ENCODE measurements around the gene MKI67. TPM values are rescaled to one million over a fixed set of nuclear protein-coding genes. Genes with fewer than 3 reads are reported as not detected.

Gene MKI67
- total and polyA plus RNA-seq, 10 of the 15 experiments (the other 5 are each of a cell fraction or from before 2014, with no cell fraction given), result 22.3 to 183 (median 82.9) TPM

DNA sequence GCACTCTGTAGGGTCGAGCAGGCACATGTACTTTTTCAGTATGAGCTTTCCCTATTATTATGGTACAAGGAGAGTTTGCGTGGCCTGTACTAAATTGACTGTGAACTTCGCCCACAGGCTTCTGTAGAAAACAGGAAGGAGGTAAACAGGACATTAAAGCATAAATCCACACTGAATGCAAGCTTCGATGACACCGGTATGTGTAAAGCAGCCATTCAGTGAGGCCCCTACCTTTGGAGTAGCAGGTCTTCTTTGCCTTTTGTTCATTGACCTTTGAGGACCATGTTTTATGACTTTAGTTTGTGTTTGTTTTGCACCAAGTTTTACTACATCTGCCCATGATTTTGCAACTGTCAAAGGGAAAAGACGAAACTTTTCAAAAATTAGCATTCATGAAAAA is 14.5 kb downstream of the MKI67 start:
- WGBS (ENCODE audit: insufficient coverage, insufficient replicate concordance, low lambda C conversion rate, missing lambda C conversion rate), result 85% methylated on average over 6 of the region's 6 CpGs
- POLR2A ChIA-PET, result no interaction called here
- CTCF ChIA-PET, result interaction anchor here (1.5 kb wide), 1 partner anchor 11 kb away, joined by 5 read pairs; no protein-coding TSS in a partner anchor

More for the DNA sequence above, 14.5 kb downstream of the MKI67 start:
- Histone ChIP-seq H3K9me3 (replicated peaks; ENCODE audit: control insufficient read depth, insufficient read depth, low read length) (no peaks in the 10 kb centered on the region), H3K4me3 (no peak overlapping the region), H3K27ac (ENCODE audit: control insufficient read depth, insufficient read depth) (no peak overlapping the region), H3K4me2 (ENCODE audit: control insufficient read depth, insufficient read depth) (no peak overlapping the region), H4K20me1 (ENCODE audit: control insufficient read depth, insufficient read depth) (no peaks in the 10 kb centered on the region), H3K4me1 (ENCODE audit: control insufficient read depth, insufficient read depth, low read length) (no peaks in the 10 kb centered on the region), H3K79me2 (ENCODE audit: control insufficient read depth, insufficient read depth, low read length) (peaks cover 9% of the 10 kb centered on the region), H2AFZ (ENCODE audit: control insufficient read depth, low read depth, low read length) (no peak overlapping the region), H3K9ac (ENCODE audit: control insufficient read depth, insufficient read depth, low read length) (no peak overlapping the region), H3K27me3 (replicated peaks in 1 of 2; ENCODE audit: control insufficient read depth in 2 of 2, insufficient read depth in 2 of 2, low read length in 1 of 2) (no peaks in the 10 kb centered on the region), H3K36me3 (ENCODE audit: control insufficient read depth in 2 of 2, insufficient read depth in 2 of 2, low read length in 1 of 2) (peaks cover 52 to 69% of the 10 kb centered on the region in 2 experiments)
- TF ChIP-seq, protein P1, sequence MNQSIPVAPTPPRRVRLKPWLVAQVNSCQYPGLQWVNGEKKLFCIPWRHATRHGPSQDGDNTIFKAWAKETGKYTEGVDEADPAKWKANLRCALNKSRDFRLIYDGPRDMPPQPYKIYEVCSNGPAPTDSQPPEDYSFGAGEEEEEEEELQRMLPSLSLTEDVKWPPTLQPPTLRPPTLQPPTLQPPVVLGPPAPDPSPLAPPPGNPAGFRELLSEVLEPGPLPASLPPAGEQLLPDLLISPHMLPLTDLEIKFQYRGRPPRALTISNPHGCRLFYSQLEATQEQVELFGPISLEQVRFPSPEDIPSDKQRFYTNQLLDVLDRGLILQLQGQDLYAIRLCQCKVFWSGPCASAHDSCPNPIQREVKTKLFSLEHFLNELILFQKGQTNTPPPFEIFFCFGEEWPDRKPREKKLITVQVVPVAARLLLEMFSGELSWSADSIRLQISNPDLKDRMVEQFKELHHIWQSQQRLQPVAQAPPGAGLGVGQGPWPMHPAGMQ (IDR thresholded peaks at IDR 0.05; ENCODE audit: borderline replicate concordance), result no peak
- TF ChIP-seq STAT1 (conservative IDR thresholded peaks at IDR 0.05), result no peak
- TF ChIP-seq ASH2L (IDR thresholded peaks at IDR 0.05; ENCODE audit: borderline replicate concordance, low read depth), result no peak
- TF ChIP-seq MYC (IDR thresholded peaks at IDR 0.05; ENCODE audit: insufficient read depth, insufficient read length, insufficient replicate concordance, low read length, severe bottlenecking), result no peak
- TF ChIP-seq, protein P2, sequence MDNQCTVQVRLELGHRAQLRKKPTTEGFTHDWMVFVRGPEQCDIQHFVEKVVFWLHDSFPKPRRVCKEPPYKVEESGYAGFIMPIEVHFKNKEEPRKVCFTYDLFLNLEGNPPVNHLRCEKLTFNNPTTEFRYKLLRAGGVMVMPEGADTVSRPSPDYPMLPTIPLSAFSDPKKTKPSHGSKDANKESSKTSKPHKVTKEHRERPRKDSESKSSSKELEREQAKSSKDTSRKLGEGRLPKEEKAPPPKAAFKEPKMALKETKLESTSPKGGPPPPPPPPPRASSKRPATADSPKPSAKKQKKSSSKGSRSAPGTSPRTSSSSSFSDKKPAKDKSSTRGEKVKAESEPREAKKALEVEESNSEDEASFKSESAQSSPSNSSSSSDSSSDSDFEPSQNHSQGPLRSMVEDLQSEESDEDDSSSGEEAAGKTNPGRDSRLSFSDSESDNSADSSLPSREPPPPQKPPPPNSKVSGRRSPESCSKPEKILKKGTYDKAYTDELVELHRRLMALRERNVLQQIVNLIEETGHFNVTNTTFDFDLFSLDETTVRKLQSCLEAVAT (IDR thresholded peaks at IDR 0.05), result no peak
- TF ChIP-seq, protein P3, sequence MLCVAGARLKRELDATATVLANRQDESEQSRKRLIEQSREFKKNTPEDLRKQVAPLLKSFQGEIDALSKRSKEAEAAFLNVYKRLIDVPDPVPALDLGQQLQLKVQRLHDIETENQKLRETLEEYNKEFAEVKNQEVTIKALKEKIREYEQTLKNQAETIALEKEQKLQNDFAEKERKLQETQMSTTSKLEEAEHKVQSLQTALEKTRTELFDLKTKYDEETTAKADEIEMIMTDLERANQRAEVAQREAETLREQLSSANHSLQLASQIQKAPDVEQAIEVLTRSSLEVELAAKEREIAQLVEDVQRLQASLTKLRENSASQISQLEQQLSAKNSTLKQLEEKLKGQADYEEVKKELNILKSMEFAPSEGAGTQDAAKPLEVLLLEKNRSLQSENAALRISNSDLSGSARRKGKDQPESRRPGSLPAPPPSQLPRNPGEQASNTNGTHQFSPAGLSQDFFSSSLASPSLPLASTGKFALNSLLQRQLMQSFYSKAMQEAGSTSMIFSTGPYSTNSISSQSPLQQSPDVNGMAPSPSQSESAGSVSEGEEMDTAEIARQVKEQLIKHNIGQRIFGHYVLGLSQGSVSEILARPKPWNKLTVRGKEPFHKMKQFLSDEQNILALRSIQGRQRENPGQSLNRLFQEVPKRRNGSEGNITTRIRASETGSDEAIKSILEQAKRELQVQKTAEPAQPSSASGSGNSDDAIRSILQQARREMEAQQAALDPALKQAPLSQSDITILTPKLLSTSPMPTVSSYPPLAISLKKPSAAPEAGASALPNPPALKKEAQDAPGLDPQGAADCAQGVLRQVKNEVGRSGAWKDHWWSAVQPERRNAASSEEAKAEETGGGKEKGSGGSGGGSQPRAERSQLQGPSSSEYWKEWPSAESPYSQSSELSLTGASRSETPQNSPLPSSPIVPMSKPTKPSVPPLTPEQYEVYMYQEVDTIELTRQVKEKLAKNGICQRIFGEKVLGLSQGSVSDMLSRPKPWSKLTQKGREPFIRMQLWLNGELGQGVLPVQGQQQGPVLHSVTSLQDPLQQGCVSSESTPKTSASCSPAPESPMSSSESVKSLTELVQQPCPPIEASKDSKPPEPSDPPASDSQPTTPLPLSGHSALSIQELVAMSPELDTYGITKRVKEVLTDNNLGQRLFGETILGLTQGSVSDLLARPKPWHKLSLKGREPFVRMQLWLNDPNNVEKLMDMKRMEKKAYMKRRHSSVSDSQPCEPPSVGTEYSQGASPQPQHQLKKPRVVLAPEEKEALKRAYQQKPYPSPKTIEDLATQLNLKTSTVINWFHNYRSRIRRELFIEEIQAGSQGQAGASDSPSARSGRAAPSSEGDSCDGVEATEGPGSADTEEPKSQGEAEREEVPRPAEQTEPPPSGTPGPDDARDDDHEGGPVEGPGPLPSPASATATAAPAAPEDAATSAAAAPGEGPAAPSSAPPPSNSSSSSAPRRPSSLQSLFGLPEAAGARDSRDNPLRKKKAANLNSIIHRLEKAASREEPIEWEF (IDR thresholded peaks at IDR 0.05; ENCODE audit: insufficient replicate concordance, low read depth, low read length), result no peak
- no peak for TF ChIP-seq ZNF274 (IDR thresholded peaks at IDR 0.05; ENCODE audit: insufficient read depth, insufficient read length)
- TF ChIP-seq, protein P4, sequence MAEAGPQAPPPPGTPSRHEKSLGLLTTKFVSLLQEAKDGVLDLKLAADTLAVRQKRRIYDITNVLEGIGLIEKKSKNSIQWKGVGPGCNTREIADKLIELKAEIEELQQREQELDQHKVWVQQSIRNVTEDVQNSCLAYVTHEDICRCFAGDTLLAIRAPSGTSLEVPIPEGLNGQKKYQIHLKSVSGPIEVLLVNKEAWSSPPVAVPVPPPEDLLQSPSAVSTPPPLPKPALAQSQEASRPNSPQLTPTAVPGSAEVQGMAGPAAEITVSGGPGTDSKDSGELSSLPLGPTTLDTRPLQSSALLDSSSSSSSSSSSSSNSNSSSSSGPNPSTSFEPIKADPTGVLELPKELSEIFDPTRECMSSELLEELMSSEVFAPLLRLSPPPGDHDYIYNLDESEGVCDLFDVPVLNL (IDR thresholded peaks at IDR 0.05; ENCODE audit: low read depth, low read length), result no peak
- TF ChIP-seq RBBP5 (conservative IDR thresholded peaks at IDR 0.05), result no peak
- no peak for TF ChIP-seq KAT2A (conservative IDR thresholded peaks at IDR 0.05; ENCODE audit: control insufficient read depth, low read depth, low read length)
- no peak for TF ChIP-seq EGR1 (IDR thresholded peaks at IDR 0.05; ENCODE audit: borderline replicate concordance in 1 of 2, low read depth in 2 of 2, low read length in 2 of 2)
- no peak for TF ChIP-seq HDAC6 (IDR thresholded peaks at IDR 0.05; ENCODE audit: unreplicated experiment)
- TF ChIP-seq, protein P5, sequence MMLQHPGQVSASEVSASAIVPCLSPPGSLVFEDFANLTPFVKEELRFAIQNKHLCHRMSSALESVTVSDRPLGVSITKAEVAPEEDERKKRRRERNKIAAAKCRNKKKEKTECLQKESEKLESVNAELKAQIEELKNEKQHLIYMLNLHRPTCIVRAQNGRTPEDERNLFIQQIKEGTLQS (IDR thresholded peaks at IDR 0.05; ENCODE audit: borderline replicate concordance, extremely low read depth, low read depth, low read length), result no peak
- no peak for TF ChIP-seq NRF1 (conservative IDR thresholded peaks at IDR 0.05; ENCODE audit: low read depth, low read length)
- BruUV-seq (replicated peaks), result TSS peak; percentile 10
- DNase-seq (ENCODE audit: low read depth, low spot score) (no peak), ATAC-seq (no peak), FAIRE-seq (no peak)
- intact Hi-C loops (cut with micrococcal nuclease; ENCODE audit: unreplicated experiment) (no loop called here), in situ Hi-C loops (cut with MboI) (no loop called here)
- RAD21 ChIA-PET (ENCODE audit: unreplicated experiment), result no interaction called here
- SMC1A ChIA-PET (ENCODE audit: uncharacterized antibody, unreplicated experiment), result interaction anchor here (1.9 kb wide), 1 partner anchor 11 kb away, joined by 8 read pairs; no protein-coding TSS in a partner anchor
